GM12892 (cell line): ENCODE measurements around the gene NFKBIZ.

Source experiments
- DNase-seq: peaks from one replicate; pipeline ENCODE4 v3.0.0; 2011; ENCODE audit not compliant: insufficient read length
- FAIRE-seq: peaks from 2 replicates; lab custom pipeline; 2011; peaks lifted over from hg19 to GRCh38; lab: Jason Lieb, UNC
- POLR2A ChIP-seq: IDR thresholded peaks from 2 replicates; pipeline ENCODE4 v1.6.1; 2011; ENCODE audit warnings: low read depth, low read length, control low read depth
- POLR2AphosphoS5 ChIP-seq: IDR thresholded peaks from 2 replicates; pipeline ENCODE4 v1.6.1; 2011; ENCODE audit warnings: low read depth, low read length, control low read depth
- TAF1 ChIP-seq: IDR thresholded peaks from 2 replicates; pipeline ENCODE4 v1.6.1; 2011; ENCODE audit warnings: low read depth, mild to moderate bottlenecking, control low read depth, low read length, borderline replicate concordance

Gene NFKBIZ

GRCh38 chr3:101828276-101828675 is 21.0 kb upstream of the NFKBIZ start:
- TF ChIP-seq POLR2A (no peak), TAF1 (no peak), POLR2AphosphoS5 (no peak)
- FAIRE-seq (peak; percentile 63), DNase-seq (no peak)

GRCh38 chr3:101828691-101829436 is 20.4 kb upstream of the NFKBIZ start:
- TF ChIP-seq TAF1, result 0 out of 2 replicates have a peak, but pooled peaks have one; percentile 57
- TF ChIP-seq POLR2AphosphoS5, result peak; percentile 91
- peak; percentile 86; the same call in 1 of the 2 replicates for TF ChIP-seq POLR2A
- FAIRE-seq, result peak; percentile 97
- no peak for DNase-seq

GRCh38 chr3:101829437-101829830 is 19.9 kb upstream of the NFKBIZ start:
- DNase-seq (no peak), FAIRE-seq (no peak)
- TF ChIP-seq TAF1 (0 out of 2 replicates have a peak, but pooled peaks have one; percentile 3), POLR2AphosphoS5 (no peak)

GRCh38 chr3:101829874-101830273 is 19.4 kb upstream of the NFKBIZ start:
- no peak for DNase-seq
- no peak for TF ChIP-seq POLR2AphosphoS5
- TF ChIP-seq POLR2A, result no peak
- TF ChIP-seq TAF1, result no peak
- FAIRE-seq, result peak; percentile 87

GRCh38 chr3:101833446-101833974 is 15.8 kb upstream of the NFKBIZ start:
- DNase-seq (no peak), FAIRE-seq (peak; percentile 73)
- TF ChIP-seq POLR2A (no peak), POLR2AphosphoS5 (no peak), TAF1 (no peak)

GRCh38 chr3:101835676-101836075 is 13.6 kb upstream of the NFKBIZ start:
- FAIRE-seq (no peak), DNase-seq (no peak)
- TF ChIP-seq POLR2A (no peak), TAF1 (no peak)

- no peak for DNase-seq
- peak; percentile 89 for FAIRE-seq
- TF ChIP-seq POLR2A (no peak), POLR2AphosphoS5 (no peak), TAF1 (no peak)
Measured at GRCh38 chr3:101836160-101836559, 13.2 kb upstream of the NFKBIZ start.

- no peak for TF ChIP-seq POLR2A
- no peak for TF ChIP-seq TAF1
- no peak for TF ChIP-seq POLR2AphosphoS5
- FAIRE-seq, result peak; percentile 5
- no peak for DNase-seq
Measured at GRCh38 chr3:101836652-101837598, 12.4 kb upstream of the NFKBIZ start.

GRCh38 chr3:101838691-101839090 is 10.6 kb upstream of the NFKBIZ start:
- no peak for FAIRE-seq
- no peak for DNase-seq
- TF ChIP-seq TAF1 (no peak), POLR2AphosphoS5 (no peak), POLR2A (no peak)

GRCh38 chr3:101840066-101840465 is 9.2 kb upstream of the NFKBIZ start:
- FAIRE-seq (peak; percentile 67), DNase-seq (no peak)
- TF ChIP-seq POLR2A, result no peak
- no peak for TF ChIP-seq POLR2AphosphoS5
- no peak for TF ChIP-seq TAF1

GRCh38 chr3:101842245-101842934 is 6.9 kb upstream of the NFKBIZ start:
- TF ChIP-seq TAF1 (no peak), POLR2AphosphoS5 (no peak), POLR2A (no peak)
- DNase-seq (no peak), FAIRE-seq (no peak)
